ENCODE results near the gene ADSS1.

DNA sequence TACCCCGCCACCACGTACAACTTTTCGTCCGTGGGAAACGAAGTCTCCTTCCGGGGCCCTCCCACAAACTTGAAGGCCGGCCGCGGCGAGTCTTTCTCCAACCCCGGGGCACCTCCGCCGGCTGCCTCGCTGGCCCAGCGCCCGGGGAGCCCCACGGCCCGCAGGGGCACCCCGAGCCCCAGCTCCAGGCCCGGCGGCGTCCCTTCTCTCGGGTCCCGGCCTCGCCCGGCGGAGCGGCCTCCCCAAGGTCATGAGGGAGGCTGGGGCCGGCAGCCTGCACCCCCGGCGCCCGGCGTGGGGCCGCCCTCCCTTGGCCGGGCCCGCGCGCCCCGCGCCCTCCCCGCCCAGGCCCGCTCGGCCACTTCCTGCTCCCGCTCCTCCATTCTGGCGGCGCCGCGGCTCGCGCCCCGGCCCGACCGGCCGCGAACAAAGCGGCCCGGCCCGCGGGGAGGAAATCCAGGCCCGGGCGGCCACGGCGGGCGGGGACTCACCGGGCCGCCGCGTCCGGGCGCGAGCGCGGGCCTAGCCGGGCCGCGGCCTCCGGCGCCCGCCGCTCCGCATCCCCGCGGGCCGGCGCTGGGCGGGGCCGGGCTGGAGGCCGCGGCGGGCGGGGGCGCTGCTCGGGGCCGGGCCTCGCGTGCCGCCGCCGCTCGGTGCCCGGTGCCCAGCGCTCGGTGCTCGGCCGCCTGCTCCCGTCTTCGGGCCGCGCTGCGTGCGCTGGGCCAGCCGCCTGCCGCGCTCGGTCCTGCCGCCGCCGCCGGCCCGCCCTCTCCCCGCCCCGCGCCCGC is 71.2 kb downstream of the ADSS1 start, which contains the start of gene AKT1:
- no peak for TF ChIP-seq POLR2AphosphoS5 (IDR thresholded peaks at IDR 0.05; ENCODE audit: low read depth, low read length)
- TF ChIP-seq TAF1 (IDR thresholded peaks at IDR 0.05; ENCODE audit: borderline replicate concordance, insufficient read depth, low read length): no peak
- TF ChIP-seq, protein P1, sequence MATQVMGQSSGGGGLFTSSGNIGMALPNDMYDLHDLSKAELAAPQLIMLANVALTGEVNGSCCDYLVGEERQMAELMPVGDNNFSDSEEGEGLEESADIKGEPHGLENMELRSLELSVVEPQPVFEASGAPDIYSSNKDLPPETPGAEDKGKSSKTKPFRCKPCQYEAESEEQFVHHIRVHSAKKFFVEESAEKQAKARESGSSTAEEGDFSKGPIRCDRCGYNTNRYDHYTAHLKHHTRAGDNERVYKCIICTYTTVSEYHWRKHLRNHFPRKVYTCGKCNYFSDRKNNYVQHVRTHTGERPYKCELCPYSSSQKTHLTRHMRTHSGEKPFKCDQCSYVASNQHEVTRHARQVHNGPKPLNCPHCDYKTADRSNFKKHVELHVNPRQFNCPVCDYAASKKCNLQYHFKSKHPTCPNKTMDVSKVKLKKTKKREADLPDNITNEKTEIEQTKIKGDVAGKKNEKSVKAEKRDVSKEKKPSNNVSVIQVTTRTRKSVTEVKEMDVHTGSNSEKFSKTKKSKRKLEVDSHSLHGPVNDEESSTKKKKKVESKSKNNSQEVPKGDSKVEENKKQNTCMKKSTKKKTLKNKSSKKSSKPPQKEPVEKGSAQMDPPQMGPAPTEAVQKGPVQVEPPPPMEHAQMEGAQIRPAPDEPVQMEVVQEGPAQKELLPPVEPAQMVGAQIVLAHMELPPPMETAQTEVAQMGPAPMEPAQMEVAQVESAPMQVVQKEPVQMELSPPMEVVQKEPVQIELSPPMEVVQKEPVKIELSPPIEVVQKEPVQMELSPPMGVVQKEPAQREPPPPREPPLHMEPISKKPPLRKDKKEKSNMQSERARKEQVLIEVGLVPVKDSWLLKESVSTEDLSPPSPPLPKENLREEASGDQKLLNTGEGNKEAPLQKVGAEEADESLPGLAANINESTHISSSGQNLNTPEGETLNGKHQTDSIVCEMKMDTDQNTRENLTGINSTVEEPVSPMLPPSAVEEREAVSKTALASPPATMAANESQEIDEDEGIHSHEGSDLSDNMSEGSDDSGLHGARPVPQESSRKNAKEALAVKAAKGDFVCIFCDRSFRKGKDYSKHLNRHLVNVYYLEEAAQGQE (IDR thresholded peaks at IDR 0.05; ENCODE audit: insufficient read depth in 1 of 2, low read depth in 2 of 2, low read length in 2 of 2): no peak
- no peak for TF ChIP-seq SIN3A (IDR thresholded peaks at IDR 0.05; ENCODE audit: borderline replicate concordance, insufficient read depth, low read length)
- no peak for TF ChIP-seq FOXP2 (optimal IDR thresholded peaks at IDR 0.05; ENCODE audit: borderline replicate concordance, extremely low read depth, extremely low read length, insufficient read depth)
